Left renal cortex interstitium (tissue), 4 donors: ENCODE measurements around the gene NMRK1. TPM values are rescaled to one million over a fixed set of nuclear protein-coding genes. Genes with fewer than 3 reads are reported as not detected.

Source experiments
- DNase-seq, 4 donors: peaks; one replicate each; pipeline ENCODE4 v3.0.0-alpha.2; 2013; ENCODE audit warnings: low read depth in 4 of 4, low spot score in 2 of 4, missing footprints in 1 of 4
- polyA plus RNA-seq, 4 donors: library from polyadenylated mRNA; unstranded; fragments of 120-200 nt; gene quantifications; one replicate each; pipeline ENCODE4 v1.2.1, GENCODE V29; 2013; ENCODE audit not compliant: insufficient read length in 4 of 4

NMRK1 gene
- polyA plus RNA-seq, 4 donors, result 13.5 to 30.0 (median 22.3) TPM

DNA sequence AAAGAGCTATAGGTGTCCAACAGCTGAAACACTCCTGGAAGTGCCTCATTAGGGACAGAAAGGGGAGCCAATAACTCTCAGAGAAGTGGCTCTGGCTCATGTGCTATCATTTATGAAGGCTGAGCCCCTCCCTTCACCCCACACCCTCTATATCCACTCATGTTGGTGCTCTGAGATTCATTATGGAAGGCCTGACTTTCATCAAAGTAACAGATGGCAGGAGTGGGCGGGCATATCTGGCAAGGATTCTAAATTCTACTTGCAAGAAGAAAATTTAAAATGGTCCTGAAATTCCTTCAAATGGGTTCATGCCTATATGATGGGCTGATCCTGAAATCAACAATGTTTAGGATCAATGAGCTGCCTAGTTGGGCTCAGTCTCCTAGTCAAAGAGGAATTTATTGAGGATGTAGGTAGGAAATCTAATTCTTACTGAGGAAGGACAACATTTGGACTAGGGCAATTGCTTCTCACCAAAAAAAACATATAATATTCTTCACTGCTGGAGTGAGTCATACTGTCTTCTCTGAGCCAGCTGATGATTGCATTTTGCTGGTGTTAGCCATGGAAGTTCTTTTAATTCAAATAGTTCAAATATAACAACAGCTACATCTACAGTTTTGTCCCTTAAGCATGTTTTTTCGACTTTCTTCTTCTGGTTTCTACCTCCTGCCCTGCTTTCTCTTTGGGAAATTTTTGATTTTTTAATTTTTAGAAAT lies 23.5 kb downstream of the NMRK1 start:
- DNase-seq, result no peak

DNA sequence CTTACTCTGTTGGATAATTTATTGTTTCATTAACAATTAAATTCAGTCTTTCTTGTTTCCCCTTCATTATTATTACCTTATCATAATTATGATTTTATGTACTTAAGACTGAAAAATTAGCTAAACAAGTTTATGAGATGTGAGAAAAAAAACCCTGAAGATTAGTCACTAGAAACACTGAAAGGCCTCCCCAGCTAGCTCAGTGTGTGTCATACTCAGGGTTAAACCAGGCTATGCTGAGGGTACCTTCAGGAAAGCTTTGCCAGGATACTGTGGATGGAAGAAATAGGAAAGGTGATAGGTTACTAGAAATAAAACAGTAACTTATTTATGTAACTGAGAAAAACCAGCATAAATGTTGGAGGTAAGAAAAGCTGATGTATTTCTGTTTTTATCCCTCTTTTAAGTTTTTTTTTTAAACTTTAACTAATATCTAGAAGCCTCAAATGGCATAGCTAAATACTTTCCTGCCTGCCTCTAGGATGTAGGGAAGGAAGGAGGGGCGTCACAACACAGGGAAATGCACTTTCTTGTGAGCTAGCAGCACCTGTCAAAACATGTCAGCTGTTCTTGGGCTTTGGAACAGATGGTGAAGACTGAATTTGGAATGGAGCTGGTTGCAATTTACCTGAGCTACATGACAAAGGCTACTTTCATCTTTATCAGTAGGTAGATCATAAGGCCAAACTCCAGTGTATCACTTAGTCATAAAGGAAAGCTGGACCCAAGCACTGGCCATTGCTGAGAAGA lies 24.2 kb downstream of the NMRK1 start:
- DNase-seq, result no peak

DNA sequence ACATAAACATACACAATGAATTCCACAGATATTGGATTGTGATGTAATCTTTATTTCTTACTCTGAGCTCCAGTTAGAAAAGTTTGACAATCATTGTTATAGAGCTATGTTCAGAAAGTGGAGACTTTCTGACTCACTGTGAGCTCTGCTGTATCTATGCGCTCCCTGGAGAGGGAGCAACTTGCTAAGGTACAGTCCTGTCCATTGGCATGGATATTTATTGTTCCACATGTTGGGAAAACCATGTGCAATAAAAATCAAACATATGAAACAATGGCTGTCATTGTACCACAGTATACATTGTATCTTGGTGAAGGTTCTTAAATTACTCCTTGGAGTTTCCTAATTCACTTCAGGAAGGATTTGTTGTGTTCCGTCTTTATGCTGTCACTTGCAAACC lies 26.8 kb downstream of the NMRK1 start:
- DNase-seq, result no peak

DNA sequence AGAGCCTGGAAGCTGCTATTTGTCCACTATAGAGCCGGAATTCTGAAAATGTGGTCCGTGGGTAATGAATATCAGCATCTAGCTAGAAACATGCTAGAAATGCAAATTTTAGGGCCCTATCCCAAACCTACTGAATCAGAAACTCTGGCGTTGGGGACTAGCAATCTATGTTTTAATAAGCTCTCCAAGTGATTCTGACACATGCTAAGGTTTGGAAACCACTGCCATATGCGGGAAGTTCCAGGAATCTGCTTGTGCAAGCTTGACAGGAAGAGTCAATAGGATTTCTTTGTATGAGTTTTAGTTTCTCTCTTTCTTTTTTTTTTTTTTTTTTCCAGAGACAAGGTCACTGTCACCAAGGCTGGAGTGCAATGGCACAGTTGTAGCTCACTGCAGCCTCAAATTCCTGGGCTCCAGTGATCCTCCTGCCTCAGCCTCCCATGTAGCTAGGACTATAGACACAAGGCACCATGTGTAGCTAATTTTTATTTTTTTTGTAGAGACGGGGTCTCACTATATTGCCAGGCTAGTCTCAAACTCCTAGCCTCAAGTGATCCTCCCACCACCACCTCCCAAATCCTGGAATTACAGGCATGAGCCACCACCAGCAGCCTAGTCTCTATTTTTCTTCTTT lies 33.5 kb downstream of the NMRK1 start:
- DNase-seq, result no peak

DNA sequence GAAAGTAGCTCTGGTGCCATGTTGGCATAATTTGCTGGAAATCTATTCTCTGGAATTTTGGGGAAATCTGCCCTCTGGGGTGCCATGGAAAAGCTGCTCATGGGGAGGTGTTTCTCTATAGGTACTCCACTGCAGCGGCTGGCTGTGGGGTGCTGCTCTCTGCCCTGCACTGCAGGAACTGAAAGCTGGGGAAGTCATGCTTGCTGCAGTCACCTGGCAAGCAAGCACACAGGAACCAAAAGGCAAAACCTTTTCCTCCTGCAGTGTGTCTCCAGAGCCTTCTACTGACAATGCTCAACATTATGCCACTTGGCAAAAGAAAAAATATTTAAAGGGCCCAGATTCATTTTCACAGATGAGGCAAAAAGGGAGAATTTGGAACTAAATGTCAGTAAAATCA lies 34.1 kb downstream of the NMRK1 start:
- no peak for DNase-seq

DNA sequence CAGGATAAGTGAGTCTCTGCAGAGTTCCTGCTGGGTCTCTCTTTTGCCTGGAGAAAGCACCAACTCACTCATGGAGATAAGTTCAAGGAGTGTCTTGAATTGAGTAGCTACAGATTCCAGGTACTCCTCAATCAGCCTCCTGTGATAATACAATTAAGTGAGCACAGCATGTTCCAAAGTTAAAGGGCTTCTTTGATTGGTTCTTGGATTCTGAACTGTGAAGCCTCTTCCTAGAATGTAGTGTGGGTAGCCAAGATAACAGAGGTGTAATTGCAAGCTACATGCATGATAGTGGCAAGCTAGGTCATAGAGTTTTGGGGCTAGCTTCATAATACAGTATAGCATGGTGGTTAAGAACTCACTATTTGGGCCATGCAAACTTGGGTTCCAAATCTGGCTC lies 36.7 kb downstream of the NMRK1 start:
- DNase-seq, result no peak

DNA sequence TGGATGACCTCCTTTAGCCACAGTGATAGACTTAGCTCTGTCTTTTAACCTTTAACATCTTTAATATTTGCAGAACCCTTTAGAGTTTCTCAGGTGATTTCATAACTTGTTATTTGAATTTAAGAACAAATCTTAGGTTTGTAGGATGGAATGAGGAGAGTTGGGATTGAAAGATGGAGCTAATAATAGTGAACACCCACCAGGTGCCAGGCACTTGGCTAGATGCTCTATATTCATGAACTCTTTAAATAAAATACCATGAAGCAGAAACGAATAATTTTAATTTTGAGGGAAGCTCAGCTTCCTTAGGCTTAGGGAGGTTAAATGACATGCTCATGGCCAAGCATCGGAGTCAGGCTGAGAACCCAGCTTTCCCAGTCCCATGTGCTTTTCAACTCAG lies 40.4 kb downstream of the NMRK1 start:
- no peak for DNase-seq

DNA sequence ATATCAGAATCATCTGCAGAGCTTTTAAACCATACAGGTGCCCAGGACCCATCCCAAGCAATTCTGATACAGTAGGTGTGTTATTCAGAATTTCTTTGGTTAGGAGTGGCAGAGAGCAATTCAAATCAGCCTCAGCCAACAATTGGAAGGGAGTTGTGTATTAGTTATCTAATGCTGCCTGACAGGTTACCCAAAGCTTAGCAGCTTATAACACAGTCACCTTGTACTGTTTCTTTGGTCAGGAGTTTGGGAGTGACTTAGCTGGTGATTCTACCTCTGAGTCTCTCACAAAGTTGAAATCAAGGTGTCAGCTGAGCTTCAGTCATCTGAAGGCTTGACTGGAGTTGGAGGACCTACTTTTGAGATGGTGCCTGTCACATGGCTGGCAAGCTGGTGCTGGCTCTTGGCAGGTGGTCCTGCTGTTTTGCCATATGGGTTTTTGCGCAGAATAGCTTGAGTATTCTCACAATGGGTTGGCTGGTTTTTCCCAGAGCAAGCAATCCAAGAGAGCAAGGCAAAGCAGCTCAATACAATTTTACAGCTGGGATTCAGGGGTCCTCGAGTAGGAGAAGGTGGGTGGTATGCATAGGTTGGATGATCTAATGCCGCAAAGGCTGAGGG lies 41.1 kb downstream of the NMRK1 start:
- no peak for DNase-seq

DNA sequence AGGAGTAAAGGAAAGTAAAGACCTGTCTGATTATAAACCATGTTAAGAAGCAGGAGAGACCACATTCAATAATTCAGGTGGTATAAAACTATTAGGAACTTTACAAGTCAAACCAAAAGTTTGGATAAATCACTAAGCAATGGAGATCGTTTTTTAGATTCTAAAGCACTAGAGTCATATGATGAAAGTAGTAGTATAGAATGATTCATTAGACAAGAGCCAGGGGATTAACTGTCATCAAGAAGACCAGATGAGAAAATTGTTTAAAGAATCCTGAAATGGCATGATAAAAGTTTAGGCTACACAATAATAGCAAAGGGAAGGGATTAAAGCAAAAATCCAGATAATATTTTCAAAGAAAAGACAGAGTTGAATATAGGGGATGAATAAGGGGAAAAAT lies 46.9 kb downstream of the NMRK1 start:
- DNase-seq, result no peak

DNA sequence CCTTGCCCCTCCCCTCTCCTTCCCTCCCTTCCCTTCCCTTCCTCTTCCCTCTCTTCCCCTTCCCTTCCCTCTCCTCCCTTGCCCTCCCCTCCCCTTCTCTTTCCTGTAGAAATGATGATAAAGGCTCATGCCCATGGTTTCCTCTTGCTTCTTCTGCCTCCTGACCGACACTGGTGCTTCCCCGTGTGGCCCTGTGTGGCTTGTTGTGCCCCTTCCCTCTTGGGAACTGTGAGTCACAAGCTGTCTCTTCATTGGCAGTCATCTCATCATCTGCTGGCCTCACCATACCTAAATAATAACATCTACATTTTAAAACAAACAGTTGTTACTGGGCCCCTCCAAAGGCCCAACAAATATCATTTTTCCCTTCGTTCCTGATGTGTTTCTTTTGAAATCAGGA lies 48.2 kb downstream of the NMRK1 start:
- DNase-seq, result no peak

DNA sequence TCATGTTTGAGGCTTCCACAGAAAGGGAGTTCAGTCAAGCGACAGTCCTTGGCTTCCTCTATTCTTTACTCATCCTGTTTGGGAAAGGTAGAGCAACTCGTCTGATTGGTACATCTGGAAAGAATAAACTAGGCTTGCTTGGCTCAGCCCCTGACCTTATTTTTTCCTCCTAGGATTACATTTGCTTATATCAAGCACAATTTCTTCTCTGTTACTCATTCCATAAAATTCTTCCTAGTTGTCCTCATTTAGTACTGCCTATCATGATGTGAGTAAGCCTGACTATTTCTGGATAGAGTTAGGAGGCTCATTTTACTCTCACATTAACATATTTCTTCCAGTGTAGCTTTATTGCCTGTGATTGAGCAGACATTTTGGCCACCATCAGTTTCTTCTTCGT lies 48.9 kb downstream of the NMRK1 start:
- no peak for DNase-seq

DNA sequence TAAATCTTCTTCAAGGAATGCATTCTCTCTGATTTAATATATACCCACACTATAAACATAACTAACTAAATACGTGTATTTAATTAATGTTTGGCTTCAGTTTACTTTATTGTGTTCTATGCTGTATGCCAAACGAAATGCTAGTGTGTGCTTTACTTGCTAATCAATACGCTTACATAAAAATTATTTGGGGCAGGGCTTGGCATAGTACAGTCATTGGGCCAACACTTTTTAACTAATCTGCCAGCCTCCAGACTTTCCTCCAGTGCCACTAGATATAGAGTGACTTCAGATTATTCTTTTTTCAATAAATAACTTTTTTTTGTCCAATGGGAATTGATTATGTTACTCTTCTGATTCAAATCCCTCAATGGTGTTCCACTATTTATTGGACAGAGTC lies 51.2 kb downstream of the NMRK1 start:
- no peak for DNase-seq

DNA sequence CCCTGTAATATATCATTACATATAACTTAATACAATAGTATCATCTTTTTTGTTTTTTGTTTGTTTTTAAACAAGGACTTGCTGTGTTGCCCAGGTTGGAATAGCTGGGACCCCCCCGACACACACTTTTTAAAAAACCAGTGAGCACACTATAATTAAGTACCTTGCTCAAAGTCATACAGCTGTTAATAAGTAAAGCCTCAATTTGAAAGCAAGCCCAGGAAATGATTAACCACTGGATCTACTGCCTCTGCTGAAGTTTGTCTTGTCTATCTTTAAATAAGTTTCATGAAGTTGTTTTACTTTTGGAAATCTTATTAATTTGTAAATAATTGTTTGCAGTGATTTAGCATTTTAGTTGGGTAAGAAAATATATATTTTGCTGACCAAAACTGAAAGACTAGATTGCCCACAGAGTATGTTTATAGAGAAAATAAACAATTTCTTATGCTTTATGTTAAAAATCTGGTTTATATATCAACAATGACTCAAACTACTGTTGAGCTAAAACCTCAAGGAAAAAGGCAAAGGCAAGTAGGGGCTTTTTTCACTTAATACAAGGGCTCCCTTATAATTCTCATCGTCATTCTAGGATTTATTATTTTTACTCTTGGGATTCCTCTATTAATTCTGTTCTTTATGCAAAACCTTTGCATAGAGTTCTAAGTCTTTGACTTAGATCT lies 54.0 kb downstream of the NMRK1 start:
- DNase-seq, result peak in 1 of 4 donors; percentile 25

DNA sequence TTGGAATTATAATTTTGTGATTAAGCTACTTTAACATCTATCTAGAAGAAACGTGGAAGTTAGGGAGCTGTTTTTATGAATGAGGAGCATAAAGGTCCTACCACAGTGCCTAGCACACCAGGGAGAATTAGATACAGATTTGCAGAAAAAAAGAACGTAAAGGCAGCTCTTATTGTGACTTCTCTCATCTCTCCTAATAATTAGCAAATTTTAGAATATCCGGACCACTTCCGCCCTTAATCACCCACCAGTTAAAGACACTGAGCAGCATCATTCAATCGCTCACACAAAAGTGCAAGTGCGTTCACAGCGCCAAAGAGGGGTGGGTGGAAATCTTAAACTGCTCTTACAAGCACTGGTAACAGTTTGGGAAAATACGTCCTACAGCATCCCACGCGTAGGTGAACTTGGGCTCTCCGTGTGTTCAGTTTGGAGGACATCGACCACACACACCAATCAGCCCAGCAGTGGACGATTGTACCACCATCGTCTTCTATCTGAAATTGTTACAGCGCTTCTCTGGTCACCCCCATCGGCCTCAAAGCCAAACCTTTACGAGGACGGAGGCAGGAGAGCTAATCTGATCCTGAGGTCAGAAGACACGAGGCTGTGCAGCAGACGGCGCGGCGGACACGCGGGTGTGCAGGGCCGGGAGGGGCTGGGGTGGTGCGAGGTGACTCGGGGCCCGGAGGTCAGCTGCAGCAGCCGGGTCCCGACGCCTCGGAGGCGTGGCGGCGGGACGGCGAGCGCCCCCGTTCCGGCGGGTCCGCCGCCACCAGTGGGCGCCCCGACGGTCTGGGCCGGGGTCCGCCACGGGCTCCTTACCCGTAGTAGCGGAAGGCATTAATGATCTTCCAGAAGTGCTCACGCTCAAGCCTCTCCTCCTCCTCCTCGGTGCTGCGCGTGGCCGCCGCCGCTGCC lies 60.5 kb downstream of the NMRK1 start:
- DNase-seq, result peak in 3 of 4 donors; percentile 44 to 56 (median 55)

DNA sequence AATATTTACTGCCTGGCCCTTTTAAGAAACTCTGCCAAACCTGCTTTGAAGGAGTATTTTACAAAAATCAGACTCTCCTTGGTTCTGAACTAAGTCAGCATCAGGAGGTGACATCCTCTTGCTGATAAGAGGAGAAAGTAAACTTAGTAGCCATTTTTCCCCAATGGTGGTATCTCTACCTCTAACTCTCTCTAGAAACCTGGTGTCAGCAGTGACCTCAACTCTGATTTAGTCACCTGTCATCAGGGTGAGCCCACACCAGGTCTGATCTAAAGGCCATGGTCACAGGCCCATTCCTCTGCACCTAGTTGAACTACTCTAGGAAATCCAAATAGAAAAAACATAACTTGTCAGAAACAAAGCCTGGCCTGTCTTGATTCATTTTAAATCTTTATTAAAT lies 64.1 kb downstream of the NMRK1 start:
- no peak for DNase-seq

DNA sequence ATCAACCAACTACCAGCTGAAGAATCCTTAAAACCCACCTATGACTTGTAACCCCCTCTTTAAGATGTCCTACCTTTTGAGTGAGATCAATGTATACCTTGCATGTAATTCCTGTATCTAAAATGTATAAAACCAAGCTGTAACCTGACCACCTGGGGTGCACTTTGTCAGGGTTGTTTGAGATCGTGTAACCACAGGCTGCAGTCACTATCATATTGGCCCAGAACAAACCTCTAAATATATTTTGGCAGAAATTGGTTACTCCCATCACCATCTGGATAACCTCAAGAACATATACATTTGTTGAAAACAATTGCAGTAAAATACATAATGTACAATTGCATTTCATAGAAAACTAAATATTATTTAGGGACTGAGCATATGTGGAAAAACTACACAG lies 68.3 kb downstream of the NMRK1 start:
- no peak for DNase-seq

DNA sequence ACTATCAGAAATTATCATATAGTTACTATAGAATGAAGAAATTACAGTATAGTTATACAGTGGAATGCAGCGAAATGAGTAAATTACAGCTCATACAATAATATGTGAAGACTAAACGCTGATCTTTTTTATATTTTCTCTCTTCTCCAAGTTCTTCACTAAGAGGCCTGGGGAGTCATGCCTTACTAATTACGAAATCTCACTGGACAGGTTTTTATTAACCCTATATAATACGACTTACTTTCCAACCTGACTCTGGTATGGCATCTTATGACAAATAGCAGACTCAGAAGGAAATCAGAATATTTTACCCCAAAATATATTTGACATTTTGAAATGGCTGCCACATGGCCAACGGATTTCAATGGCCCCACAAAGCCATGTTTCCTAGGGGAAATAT lies 68.9 kb downstream of the NMRK1 start:
- DNase-seq, result no peak

DNA sequence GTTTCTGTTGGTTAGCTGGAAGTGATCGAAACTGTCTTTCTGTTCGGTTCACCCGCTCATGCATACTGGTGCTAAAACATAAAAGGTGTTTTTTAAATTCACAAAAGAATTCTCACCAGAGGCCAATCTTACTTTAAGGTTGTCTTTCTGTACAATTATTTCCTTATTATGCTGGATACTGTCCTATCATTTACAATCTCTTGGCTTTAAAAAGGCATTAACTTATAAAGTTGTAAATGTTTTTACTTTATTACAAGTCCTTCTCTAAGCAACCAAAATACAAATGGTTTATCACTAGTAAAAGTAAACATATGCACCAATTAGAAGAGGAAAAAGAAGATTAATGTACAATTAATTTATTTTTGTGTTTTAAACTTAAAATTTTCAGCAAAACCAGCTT lies 70.6 kb downstream of the NMRK1 start:
- DNase-seq, result no peak

DNA sequence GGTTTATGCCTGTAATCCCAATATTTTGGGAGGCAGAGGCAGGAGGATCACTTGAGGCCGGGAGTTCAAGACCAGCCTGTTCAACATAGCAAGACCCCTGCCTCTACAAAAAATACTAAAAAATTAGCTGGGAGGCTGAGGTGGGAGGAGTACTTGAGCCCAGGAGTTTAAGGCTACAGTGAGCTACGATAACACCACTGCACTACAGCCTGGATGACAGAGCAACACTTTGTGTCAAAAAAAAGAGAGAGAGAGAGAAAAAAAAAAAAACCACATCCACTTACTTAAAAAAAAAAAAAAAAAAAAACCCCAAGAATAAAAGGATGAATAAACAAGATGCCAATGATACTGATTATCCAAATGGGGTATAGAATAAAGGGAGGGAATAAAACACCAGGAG lies 74.2 kb downstream of the NMRK1 start:
- no peak for DNase-seq
